RWPE2 (cell line): ENCODE measurements around the gene NMS.

ENCODE experiments used
- ATAC-seq: fragments of 200-7000 bp; cut with Tn5 transposase; 3 replicates; pipeline ENCODE4 v1.9.1; 2021; ENCODE audit warnings: low read depth
- DNase-seq: peaks from one replicate; pipeline ENCODE4 v3.0.0-alpha.2; 2020; ENCODE audit warnings: low spot score
- H3K27ac ChIP-seq: fragments of 450-650 bp; 2 replicates; pipeline ENCODE4 v1.5.1; 2017; ENCODE audit warnings: mild to moderate bottlenecking; ENCODE audit not compliant: poor library complexity, severe bottlenecking
- H3K27me3 ChIP-seq: fragments of 250-450 bp; sonication (Bioruptor Pico); 2 replicates; pipeline ENCODE4 v1.5.1; 2021; ENCODE audit warnings: mild to moderate bottlenecking, moderate library complexity; ENCODE audit not compliant: insufficient read depth, poor library complexity, severe bottlenecking
- H3K36me3 ChIP-seq: fragments of 250-450 bp; sonication (Bioruptor Pico); 2 replicates; pipeline ENCODE4 v1.5.1; 2020; ENCODE audit warnings: low read depth, mild to moderate bottlenecking, moderate library complexity
- H3K4me1 ChIP-seq: fragments of 250-450 bp; sonication (Bioruptor Pico); 2 replicates; pipeline ENCODE4 v1.5.1; 2021; ENCODE audit warnings: mild to moderate bottlenecking, moderate library complexity; ENCODE audit not compliant: insufficient read depth, poor library complexity, severe bottlenecking
- H3K4me3 ChIP-seq: fragments of 250-450 bp; sonication (Bioruptor Pico); 2 replicates; pipeline ENCODE4 v1.5.1; 2021; ENCODE audit warnings: mild to moderate bottlenecking, moderate library complexity; ENCODE audit not compliant: severe bottlenecking
- H3K9me3 ChIP-seq: fragments of 250-450 bp; sonication (Bioruptor Pico); 2 replicates; pipeline ENCODE4 v1.5.1; 2021; ENCODE audit warnings: mild to moderate bottlenecking, moderate library complexity; ENCODE audit not compliant: severe bottlenecking
- CTCF ChIP-seq: fragments of 450-650 bp; IDR thresholded peaks from one replicate; pipeline ENCODE4 v1.5.1; 2017; ENCODE audit warnings: mild to moderate bottlenecking, moderate library complexity; ENCODE audit not compliant: poor library complexity, severe bottlenecking

Gene NMS

GRCh38 chr2:100437751-100438150, 32.5 kb upstream of the NMS start:
- DNase-seq: no peak
- H3K4me3 ChIP-seq: no peak overlapping the region
- peaks cover 26% of the 10 kb centered on the region for H3K27me3 ChIP-seq
- ATAC-seq: no peak
- no peak overlapping the region for H3K27ac ChIP-seq
- H3K4me1 ChIP-seq: no peaks in the 10 kb centered on the region
- no peaks in the 10 kb centered on the region for H3K36me3 ChIP-seq
- TF ChIP-seq CTCF: no peak
- H3K9me3 ChIP-seq: no peaks in the 10 kb centered on the region

GRCh38 chr2:100446696-100447095, 23.6 kb upstream of the NMS start:
- no peaks in the 10 kb centered on the region for H3K36me3 ChIP-seq
- no peak for TF ChIP-seq CTCF
- ATAC-seq (no peak), DNase-seq (no peak)
- H3K9me3 ChIP-seq: no peaks in the 10 kb centered on the region
- H3K4me1 ChIP-seq: no peaks in the 10 kb centered on the region
- no peak overlapping the region for H3K27ac ChIP-seq
- no peaks in the 10 kb centered on the region for H3K27me3 ChIP-seq
- no peak overlapping the region for H3K4me3 ChIP-seq

- Histone ChIP-seq H3K27ac (no peak overlapping the region), H3K9me3 (peaks cover 9% of the 10 kb centered on the region), H3K4me3 (no peak overlapping the region), H3K4me1 (no peaks in the 10 kb centered on the region), H3K27me3 (no peaks in the 10 kb centered on the region), H3K36me3 (no peaks in the 10 kb centered on the region)
- DNase-seq (no peak), ATAC-seq (no peak)
- TF ChIP-seq CTCF: no peak
Measured at GRCh38 chr2:100451092-100451491, 19.2 kb upstream of the NMS start.

GRCh38 chr2:100451734-100452133, 18.5 kb upstream of the NMS start:
- no peaks in the 10 kb centered on the region for H3K36me3 ChIP-seq

More at GRCh38 chr2:100451734-100452133, 18.5 kb upstream of the NMS start:
- Histone ChIP-seq H3K4me1 (no peaks in the 10 kb centered on the region), H3K9me3 (peaks cover 9% of the 10 kb centered on the region), H3K27me3 (no peaks in the 10 kb centered on the region), H3K27ac (no peak overlapping the region), H3K4me3 (no peak overlapping the region)
- ATAC-seq (no peak), DNase-seq (no peak)
- no peak for TF ChIP-seq CTCF
